GM21367 (cell line): ENCODE data around the gene TFIP11.

ENCODE experiments used
- ATAC-seq: cut with Tn5 transposase; IDR thresholded peaks from one replicate; pipeline ENCODE4 v1.9.1; 2021; ENCODE audit not compliant: unreplicated experiment

The TFIP11 gene

GRCh38 chr22:26512149-26512793, at the start of gene TFIP11:
TSS of gene TFIP11 (minus strand) at chr22:26512473. CDS start at chr22:26510272, 2,201 bp downstream.
- peak; percentile 79 for ATAC-seq

- ATAC-seq: no peak
Measured at GRCh38 chr22:26561756-26562417, 49.6 kb upstream of the TFIP11 start.

GRCh38 chr22:26559961-26560575, 47.8 kb upstream of the TFIP11 start:
- ATAC-seq: no peak

- no peak for ATAC-seq
Measured at GRCh38 chr22:26558248-26558895, 46.1 kb upstream of the TFIP11 start.

GRCh38 chr22:26556904-26557303, 44.6 kb upstream of the TFIP11 start:
- no peak for ATAC-seq

GRCh38 chr22:26555478-26555877, 43.2 kb upstream of the TFIP11 start:
- ATAC-seq: no peak

- ATAC-seq: no peak
Measured at GRCh38 chr22:26554956-26555355, 42.7 kb upstream of the TFIP11 start.

GRCh38 chr22:26553056-26553752, 40.9 kb upstream of the TFIP11 start:
- ATAC-seq: no peak

GRCh38 chr22:26552466-26552865, 40.2 kb upstream of the TFIP11 start:
- no peak for ATAC-seq

GRCh38 chr22:26551568-26551967, 39.3 kb upstream of the TFIP11 start:
- no peak for ATAC-seq

- no peak for ATAC-seq
Measured at GRCh38 chr22:26550498-26551033, 38.3 kb upstream of the TFIP11 start.

- no peak for ATAC-seq
Measured at GRCh38 chr22:26549902-26550497, 37.7 kb upstream of the TFIP11 start.

- no peak for ATAC-seq
Measured at GRCh38 chr22:26548984-26549383, 36.7 kb upstream of the TFIP11 start.

- ATAC-seq: no peak
Measured at GRCh38 chr22:26548303-26548702, 36.0 kb upstream of the TFIP11 start.

- ATAC-seq: no peak
Measured at GRCh38 chr22:26547837-26548236, 35.6 kb upstream of the TFIP11 start.

- no peak for ATAC-seq
Measured at GRCh38 chr22:26547426-26547825, 35.2 kb upstream of the TFIP11 start.

- ATAC-seq: no peak
Measured at GRCh38 chr22:26546282-26546681, 34.0 kb upstream of the TFIP11 start.

- ATAC-seq: no peak
Measured at GRCh38 chr22:26545827-26546226, 33.6 kb upstream of the TFIP11 start.

GRCh38 chr22:26545385-26545784, 33.1 kb upstream of the TFIP11 start:
- ATAC-seq: no peak

- no peak for ATAC-seq
Measured at GRCh38 chr22:26544489-26544888, 32.2 kb upstream of the TFIP11 start.

- ATAC-seq: no peak
Measured at GRCh38 chr22:26542831-26543230, 30.6 kb upstream of the TFIP11 start.
